Mesendoderm (in vitro differentiated cells): ENCODE results near the gene OTOGL.
"Not testable (repeated sequence)": the region's sequence is repeated elsewhere in the genome, so short reads cannot be mapped to it uniquely, and the experiment has no call there.

Experiments used
- DNase-seq: peaks from one replicate; pipeline ENCODE4 v3.0.0; 2013
- H2AK5ac ChIP-seq: 2 replicates; pipeline ENCODE4 v1.6.1; 2013; ENCODE audit warnings: low read length, inconsistent platforms
- H2BK120ac ChIP-seq: 2 replicates; pipeline ENCODE4 v1.6.1; 2013; ENCODE audit warnings: low read depth, mild to moderate bottlenecking, low read length, moderate library complexity, mixed read lengths
- H2BK15ac ChIP-seq: replicated peaks from 2 replicates; pipeline ENCODE4 v1.6.1; 2013; ENCODE audit warnings: low read depth, mild to moderate bottlenecking, moderate library complexity
- H2BK5ac ChIP-seq: 2 replicates; pipeline ENCODE4 v1.6.1; 2013; ENCODE audit warnings: low read length, inconsistent platforms
- H3K18ac ChIP-seq: 2 replicates; pipeline ENCODE4 v1.6.1; 2013; ENCODE audit warnings: mild to moderate bottlenecking, low read length, mixed read lengths
- H3K23ac ChIP-seq: one replicate; pipeline ENCODE4 v1.6.1; 2013; ENCODE audit warnings: low read length
- H3K27ac ChIP-seq: 2 replicates; pipeline ENCODE4 v1.5.1; 2013; ENCODE audit warnings: low read depth, mild to moderate bottlenecking, inconsistent platforms, low read length, moderate library complexity
- H3K27me3 ChIP-seq: 2 replicates; pipeline ENCODE4 v1.6.1; 2013; ENCODE audit warnings: low read length, control low read depth, mild to moderate bottlenecking, inconsistent platforms; ENCODE audit not compliant: insufficient read depth, poor library complexity
- H3K36me3 ChIP-seq: 2 replicates; pipeline ENCODE4 v1.6.1; 2013; ENCODE audit warnings: low read length, inconsistent platforms; ENCODE audit not compliant: control insufficient read depth, insufficient read depth
- H3K4ac ChIP-seq: one replicate; pipeline ENCODE4 v1.6.1; 2013; ENCODE audit warnings: low read depth, mild to moderate bottlenecking, low read length, moderate library complexity
- H3K4me1 ChIP-seq: 2 replicates; pipeline ENCODE4 v1.6.1; 2013; ENCODE audit warnings: low read depth, low read length, inconsistent platforms; ENCODE audit not compliant: control insufficient read depth
- H3K4me2 ChIP-seq: 2 replicates; pipeline ENCODE4 v1.6.1; 2013; ENCODE audit warnings: low read length
- H3K4me3 ChIP-seq: 2 replicates; pipeline ENCODE4 v1.5.1; 2013; ENCODE audit warnings: mild to moderate bottlenecking, low read length
- H3K56ac ChIP-seq: one replicate; pipeline ENCODE4 v1.6.1; 2013; ENCODE audit warnings: low read length
- H3K79me1 ChIP-seq: 2 replicates; pipeline ENCODE4 v1.6.1; 2013; ENCODE audit warnings: low read length, inconsistent platforms
- H3K79me2 ChIP-seq: 2 replicates; pipeline ENCODE4 v1.6.1; 2013; ENCODE audit warnings: mild to moderate bottlenecking, low read length; ENCODE audit not compliant: control insufficient read depth, insufficient read depth
- H3K9ac ChIP-seq: 2 replicates; pipeline ENCODE4 v1.6.1; 2013; ENCODE audit warnings: low read length, inconsistent platforms
- H4K5ac ChIP-seq: one replicate; pipeline ENCODE4 v1.6.1; 2013; ENCODE audit warnings: low read length
- H4K8ac ChIP-seq: one replicate; pipeline ENCODE4 v1.6.1; 2013; ENCODE audit warnings: low read depth, mild to moderate bottlenecking, control low read depth, low read length, moderate library complexity
- WGBS: extraction: QIAGEN DNeasy Blood & Tissue Kit; methylation state at CpG from one replicate; pipeline ENCODE4 v1.1.7; 2013; ENCODE audit warnings: low lambda C conversion rate, missing lambda C conversion rate; ENCODE audit not compliant: insufficient coverage; ENCODE audit errors: extremely low coverage; 5-methylcytosine and 5-hydroxymethylcytosine counted together

The OTOGL gene

GRCh38 chr12:80234667-80235066, 135.3 kb downstream of the OTOGL start:
- H3K27ac ChIP-seq: no peak overlapping the region
- H2AK5ac ChIP-seq: no peak overlapping the region
- H3K4me3 ChIP-seq: no peak overlapping the region
- H3K79me2 ChIP-seq: no peaks in the 10 kb centered on the region
- H3K9ac ChIP-seq: no peak overlapping the region
- H3K4me2 ChIP-seq: no peak overlapping the region
- no peak overlapping the region for H2BK5ac ChIP-seq
- WGBS: no CpG with 5 or more reads among the region's 3 CpGs
- H3K56ac ChIP-seq: no peak overlapping the region
- no peak overlapping the region for H4K8ac ChIP-seq
- H3K4me1 ChIP-seq: no peaks in the 10 kb centered on the region
- H2BK15ac ChIP-seq: no peak overlapping the region
- H3K79me1 ChIP-seq: no peaks in the 10 kb centered on the region
- H3K4ac ChIP-seq: no peak overlapping the region
- H3K27me3 ChIP-seq: no peaks in the 10 kb centered on the region
- H3K18ac ChIP-seq: no peak overlapping the region
- DNase-seq: no peak
- no peak overlapping the region for H2BK120ac ChIP-seq
- no peaks in the 10 kb centered on the region for H3K36me3 ChIP-seq
- no peak overlapping the region for H4K5ac ChIP-seq
- H3K23ac ChIP-seq: no peak overlapping the region

DNA sequence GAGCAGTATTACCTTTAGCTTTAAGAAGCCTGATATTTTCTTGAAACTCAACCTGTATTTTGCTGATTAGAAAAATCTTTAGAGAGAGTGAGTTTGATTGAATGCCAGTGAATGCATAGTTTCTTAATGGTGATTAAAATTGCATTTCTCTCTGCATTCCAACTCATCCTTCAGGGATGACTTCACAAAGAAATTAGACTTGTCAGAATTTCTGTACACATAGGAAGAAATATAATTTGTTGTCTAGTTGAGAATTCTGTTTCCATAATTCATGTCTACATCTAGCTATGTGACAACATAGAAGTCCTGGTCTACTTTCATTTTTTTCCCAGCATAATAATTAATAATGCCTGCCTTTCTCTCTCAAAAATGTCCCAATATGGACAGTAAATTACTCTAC, 136.6 kb downstream of the OTOGL start:
- no peak overlapping the region for H3K56ac ChIP-seq
- no peak for DNase-seq
- H3K27ac ChIP-seq: no peak overlapping the region
- no peak overlapping the region for H3K4me3 ChIP-seq
- H3K4me1 ChIP-seq: no peaks in the 10 kb centered on the region
- H4K8ac ChIP-seq: no peak overlapping the region
- no peaks in the 10 kb centered on the region for H3K27me3 ChIP-seq
- H2BK5ac ChIP-seq: no peak overlapping the region
- no peaks in the 10 kb centered on the region for H3K79me1 ChIP-seq
- no peak overlapping the region for H2BK120ac ChIP-seq
- H3K4me2 ChIP-seq: no peak overlapping the region
- H3K18ac ChIP-seq: no peak overlapping the region
- H2BK15ac ChIP-seq: no peak overlapping the region
- no peak overlapping the region for H3K9ac ChIP-seq
- H4K5ac ChIP-seq: no peak overlapping the region
- no peak overlapping the region for H3K23ac ChIP-seq
- no peak overlapping the region for H3K4ac ChIP-seq
- no peaks in the 10 kb centered on the region for H3K79me2 ChIP-seq
- no peak overlapping the region for H2AK5ac ChIP-seq
- no peaks in the 10 kb centered on the region for H3K36me3 ChIP-seq

DNA sequence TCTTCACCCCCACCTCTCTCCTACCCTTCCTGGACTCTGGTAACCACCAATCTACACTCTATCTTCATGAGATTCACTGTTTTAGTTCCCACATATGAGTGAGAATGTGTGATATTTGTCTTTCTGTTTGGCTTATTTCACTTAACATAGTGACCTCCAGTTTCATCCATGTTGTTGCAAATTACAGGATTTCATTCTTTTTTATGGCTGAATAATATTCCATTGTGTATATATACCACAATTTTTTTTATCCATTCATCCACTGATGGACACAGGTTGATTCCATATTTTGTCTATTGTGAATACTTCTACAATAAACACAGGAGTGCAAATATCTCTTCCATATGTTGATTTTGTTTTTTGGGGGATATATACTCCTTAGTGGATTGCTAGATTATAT, 140.5 kb downstream of the OTOGL start:
- H3K4me2 ChIP-seq: no peak overlapping the region
- H3K27me3 ChIP-seq: no peaks in the 10 kb centered on the region

DNA sequence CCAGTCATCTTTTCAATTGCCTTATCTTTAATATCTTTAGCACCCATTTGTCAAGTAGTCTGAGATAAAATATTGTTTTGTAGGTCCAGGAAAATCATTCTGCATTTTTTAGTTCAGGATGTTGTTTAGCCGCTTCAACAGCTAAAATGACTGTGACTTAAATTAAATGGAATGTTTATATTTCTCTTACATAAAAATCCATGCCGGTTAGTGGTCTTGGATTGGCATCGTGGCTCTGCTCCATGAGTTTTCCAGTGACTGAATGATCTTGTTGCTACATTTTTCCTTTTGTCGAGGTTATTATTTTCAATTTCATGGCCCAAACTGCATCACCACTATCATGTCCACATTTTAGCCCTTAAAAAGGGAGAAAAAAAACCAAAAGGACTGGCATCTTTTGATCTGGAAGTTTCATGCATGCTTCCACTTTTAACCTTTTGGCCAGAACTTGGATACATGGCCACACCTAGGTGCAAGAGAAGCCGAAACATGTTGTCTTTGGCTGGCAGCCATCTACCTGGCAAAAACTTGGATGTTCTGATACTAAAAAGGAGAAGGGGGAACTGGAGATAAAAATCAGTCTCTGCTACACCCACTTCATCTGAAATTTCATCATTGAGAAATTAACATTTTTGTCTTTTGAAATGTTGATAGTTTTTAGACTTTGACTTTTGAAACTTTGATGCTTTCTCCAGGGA, 142.4 kb downstream of the OTOGL start:
- Histone ChIP-seq H2AK5ac (no peak overlapping the region), H4K5ac (no peak overlapping the region), H3K36me3 (no peaks in the 10 kb centered on the region), H3K4me2 (no peak overlapping the region), H3K23ac (no peak overlapping the region), H4K8ac (no peak overlapping the region), H3K9ac (no peak overlapping the region), H3K4me3 (no peak overlapping the region), H3K4me1 (peaks cover 3% of the 10 kb centered on the region), H3K79me1 (no peaks in the 10 kb centered on the region), H2BK5ac (no peak overlapping the region), H3K4ac (no peak overlapping the region), H3K79me2 (no peaks in the 10 kb centered on the region), H3K27ac (no peak overlapping the region), H2BK15ac (peak overlapping the region; percentile 36), H3K18ac (no peak overlapping the region), H3K27me3 (no peaks in the 10 kb centered on the region), H2BK120ac (no peak overlapping the region), H3K56ac (no peak overlapping the region)
- no peak for DNase-seq
- no CpG with 5 or more reads among the region's 5 CpGs for WGBS

More for the DNA sequence above, 140.5 kb downstream of the OTOGL start:
- H3K4ac ChIP-seq: no peak overlapping the region
- H2AK5ac ChIP-seq: no peak overlapping the region
- H3K36me3 ChIP-seq: no peaks in the 10 kb centered on the region
- H2BK15ac ChIP-seq: no peak overlapping the region
- H3K79me2 ChIP-seq: no peaks in the 10 kb centered on the region
- H4K8ac ChIP-seq: no peak overlapping the region
- H3K56ac ChIP-seq: no peak overlapping the region
- no peak overlapping the region for H3K23ac ChIP-seq
- no peak overlapping the region for H2BK5ac ChIP-seq
- DNase-seq: no peak
- no peak overlapping the region for H3K4me3 ChIP-seq
- peaks cover 3% of the 10 kb centered on the region for H3K4me1 ChIP-seq
- H3K27ac ChIP-seq: no peak overlapping the region
- no peak overlapping the region for H3K18ac ChIP-seq
- no peak overlapping the region for H2BK120ac ChIP-seq
- H3K9ac ChIP-seq: no peak overlapping the region
- no peaks in the 10 kb centered on the region for H3K79me1 ChIP-seq
- no peak overlapping the region for H4K5ac ChIP-seq

- no peaks in the 10 kb centered on the region for H3K27me3 ChIP-seq
- H3K4me1 ChIP-seq: peaks cover 3% of the 10 kb centered on the region
- H3K23ac ChIP-seq: no peak overlapping the region
- H2BK5ac ChIP-seq: no peak overlapping the region
- H3K56ac ChIP-seq: no peak overlapping the region
- H3K79me2 ChIP-seq: no peaks in the 10 kb centered on the region
- no peak overlapping the region for H2AK5ac ChIP-seq
- no peak overlapping the region for H3K4ac ChIP-seq
- H3K79me1 ChIP-seq: no peaks in the 10 kb centered on the region
- WGBS: no CpG with 5 or more reads among the region's 1 CpG
- no peak overlapping the region for H4K5ac ChIP-seq
- no peak overlapping the region for H3K27ac ChIP-seq
- no peak overlapping the region for H4K8ac ChIP-seq
- H3K9ac ChIP-seq: no peak overlapping the region
- no peak for DNase-seq
- H3K4me2 ChIP-seq: no peak overlapping the region
- no peaks in the 10 kb centered on the region for H3K36me3 ChIP-seq
- H3K18ac ChIP-seq: peak overlapping the region; percentile 68
- no peak overlapping the region for H2BK15ac ChIP-seq
- no peak overlapping the region for H2BK120ac ChIP-seq
- no peak overlapping the region for H3K4me3 ChIP-seq
Measured at GRCh38 chr12:80242321-80242720, 143.0 kb downstream of the OTOGL start.

GRCh38 chr12:80249581-80249980, 150.2 kb downstream of the OTOGL start:
- not testable (repeated sequence) for H3K4me2 ChIP-seq, H3K4ac ChIP-seq, H3K79me2 ChIP-seq, H4K5ac ChIP-seq, H3K4me3 ChIP-seq, H3K27me3 ChIP-seq, H3K79me1 ChIP-seq, H3K36me3 ChIP-seq, H2BK5ac ChIP-seq, H2BK15ac ChIP-seq, H4K8ac ChIP-seq, H3K4me1 ChIP-seq, H3K23ac ChIP-seq, H2AK5ac ChIP-seq, H3K18ac ChIP-seq, H2BK120ac ChIP-seq, H3K9ac ChIP-seq, H3K27ac ChIP-seq
- DNase-seq: peak; percentile 30
- no CpG with 5 or more reads among the region's 20 CpGs for whole genome bisulfite sequencing
- peak overlapping the region; percentile 60 for H3K56ac ChIP-seq
